NCI-H146 treated with DMSO at 0.1 percent for 48 hours (cell line): ENCODE measurements around the gene FNDC3B.

Experiments used
- DNase-seq: peaks from one replicate; lab custom pipeline; 2025; ENCODE audit not compliant: unreplicated experiment; lab: John Stamatoyannopoulos, UW

The FNDC3B gene

GRCh38 chr3:172277151-172277652 lies 237.8 kb downstream of the FNDC3B start:
- no peak for DNase-seq

- DNase-seq = no peak
Measured at GRCh38 chr3:172279191-172279640, 239.8 kb downstream of the FNDC3B start.

GRCh38 chr3:172279974-172280373 lies 240.6 kb downstream of the FNDC3B start:
- DNase-seq = no peak

GRCh38 chr3:172280406-172281051 lies 241.2 kb downstream of the FNDC3B start:
- DNase-seq = no peak

- DNase-seq = no peak
Measured at GRCh38 chr3:172281884-172282283, 242.5 kb downstream of the FNDC3B start.

GRCh38 chr3:172282850-172283249 lies 243.5 kb downstream of the FNDC3B start:
- DNase-seq = no peak

GRCh38 chr3:172283841-172284357 lies 244.5 kb downstream of the FNDC3B start:
- no peak for DNase-seq

- DNase-seq = no peak
Measured at GRCh38 chr3:172285844-172286243, 246.5 kb downstream of the FNDC3B start.

GRCh38 chr3:172286548-172287148 lies 247.3 kb downstream of the FNDC3B start:
- no peak for DNase-seq

- DNase-seq = no peak
Measured at GRCh38 chr3:172287937-172288477, 248.6 kb downstream of the FNDC3B start.

- DNase-seq = no peak
Measured at GRCh38 chr3:172288651-172289050, 249.3 kb downstream of the FNDC3B start.

- DNase-seq = no peak
Measured at GRCh38 chr3:172289583-172289982, 250.2 kb downstream of the FNDC3B start.

- no peak for DNase-seq
Measured at GRCh38 chr3:172290457-172290856, 251.1 kb downstream of the FNDC3B start.

- DNase-seq = no peak
Measured at GRCh38 chr3:172291650-172292049, 252.3 kb downstream of the FNDC3B start.

GRCh38 chr3:172292422-172292821 lies 253.0 kb downstream of the FNDC3B start:
- DNase-seq = no peak

GRCh38 chr3:172293093-172293492 lies 253.7 kb downstream of the FNDC3B start:
- no peak for DNase-seq

GRCh38 chr3:172294223-172294806 lies 254.9 kb downstream of the FNDC3B start:
- DNase-seq = no peak

- DNase-seq = no peak
Measured at GRCh38 chr3:172296248-172296974, 257.0 kb downstream of the FNDC3B start.

GRCh38 chr3:172296975-172297332 lies 257.6 kb downstream of the FNDC3B start:
- no peak for DNase-seq

- no peak for DNase-seq
Measured at GRCh38 chr3:172298247-172298646, 258.9 kb downstream of the FNDC3B start.

- DNase-seq = no peak
Measured at GRCh38 chr3:172300187-172300586, 260.8 kb downstream of the FNDC3B start.
